Measurements from ENCODE around the gene TTC1.

Gene TTC1

DNA sequence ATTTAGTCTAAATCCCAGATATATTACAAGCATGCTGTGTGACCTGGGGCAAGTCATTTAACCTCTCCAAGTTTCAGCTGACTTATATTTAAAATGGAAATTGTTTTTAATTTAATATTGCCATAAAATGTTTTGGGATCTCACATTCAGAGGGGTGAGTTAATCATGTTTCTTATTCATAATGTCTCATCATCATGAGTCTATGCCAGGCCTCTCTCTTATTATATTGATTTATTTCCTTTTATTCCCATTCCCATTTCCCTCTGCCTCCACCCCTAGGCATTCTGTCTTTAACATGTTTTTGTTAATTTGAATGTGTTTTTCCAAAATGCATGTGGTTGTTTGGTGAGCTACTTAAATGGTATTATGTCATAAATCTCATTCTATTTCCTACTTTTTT lies 39.0 kb upstream of the TTC1 start:
- POLR2A ChIA-PET: no interaction called here
- TF ChIP-seq, protein P1, sequence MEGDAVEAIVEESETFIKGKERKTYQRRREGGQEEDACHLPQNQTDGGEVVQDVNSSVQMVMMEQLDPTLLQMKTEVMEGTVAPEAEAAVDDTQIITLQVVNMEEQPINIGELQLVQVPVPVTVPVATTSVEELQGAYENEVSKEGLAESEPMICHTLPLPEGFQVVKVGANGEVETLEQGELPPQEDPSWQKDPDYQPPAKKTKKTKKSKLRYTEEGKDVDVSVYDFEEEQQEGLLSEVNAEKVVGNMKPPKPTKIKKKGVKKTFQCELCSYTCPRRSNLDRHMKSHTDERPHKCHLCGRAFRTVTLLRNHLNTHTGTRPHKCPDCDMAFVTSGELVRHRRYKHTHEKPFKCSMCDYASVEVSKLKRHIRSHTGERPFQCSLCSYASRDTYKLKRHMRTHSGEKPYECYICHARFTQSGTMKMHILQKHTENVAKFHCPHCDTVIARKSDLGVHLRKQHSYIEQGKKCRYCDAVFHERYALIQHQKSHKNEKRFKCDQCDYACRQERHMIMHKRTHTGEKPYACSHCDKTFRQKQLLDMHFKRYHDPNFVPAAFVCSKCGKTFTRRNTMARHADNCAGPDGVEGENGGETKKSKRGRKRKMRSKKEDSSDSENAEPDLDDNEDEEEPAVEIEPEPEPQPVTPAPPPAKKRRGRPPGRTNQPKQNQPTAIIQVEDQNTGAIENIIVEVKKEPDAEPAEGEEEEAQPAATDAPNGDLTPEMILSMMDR (IDR thresholded peaks at IDR 0.05; ENCODE audit: insufficient read depth, low read length, missing control alignments): no peak
- H3K4me3 ChIP-seq (ENCODE audit: low read depth, low read length): no peak overlapping the region
- CTCF ChIA-PET: interaction anchor here (0.7 to 2.3 kb wide), 7 partner anchors 12 to 683 kb away, joined by 3 to 12 read pairs (median 3); no protein-coding TSS in a partner anchor
- no peak for DNase-seq (ENCODE audit: low read depth, low spot score)

DNA sequence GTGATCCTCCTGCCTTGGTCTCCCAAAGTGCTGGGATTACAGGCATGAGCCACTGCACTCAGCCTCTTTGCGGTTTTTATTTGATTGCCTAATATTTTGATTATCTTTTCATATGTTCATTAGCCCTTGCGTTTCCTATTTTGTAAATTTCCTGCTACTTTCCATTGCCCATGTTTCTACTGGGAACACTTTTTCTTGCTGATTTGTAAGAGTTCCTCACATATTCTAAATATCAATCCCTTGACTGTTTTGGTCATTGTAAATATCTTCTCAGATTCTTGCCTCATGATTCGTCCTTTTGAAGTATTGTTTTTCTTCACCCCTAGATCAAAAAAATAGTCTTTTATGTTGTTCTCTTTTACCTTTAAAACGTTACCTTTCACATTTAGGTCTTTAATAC lies 37.9 kb upstream of the TTC1 start:
- peak; percentile 61 for DNase-seq (ENCODE audit: low read depth, low spot score)
- TF ChIP-seq, protein P1 (IDR thresholded peaks at IDR 0.05; ENCODE audit: insufficient read depth, low read length, missing control alignments): no peak
- CTCF ChIA-PET: interaction anchor here (0.9 to 2.3 kb wide), 2 partner anchors 10 to 15 kb away, joined by 3 to 12 read pairs; no protein-coding TSS in a partner anchor
- H3K4me3 ChIP-seq (ENCODE audit: low read depth, low read length): no peak overlapping the region
- POLR2A ChIA-PET: no interaction called here

DNA sequence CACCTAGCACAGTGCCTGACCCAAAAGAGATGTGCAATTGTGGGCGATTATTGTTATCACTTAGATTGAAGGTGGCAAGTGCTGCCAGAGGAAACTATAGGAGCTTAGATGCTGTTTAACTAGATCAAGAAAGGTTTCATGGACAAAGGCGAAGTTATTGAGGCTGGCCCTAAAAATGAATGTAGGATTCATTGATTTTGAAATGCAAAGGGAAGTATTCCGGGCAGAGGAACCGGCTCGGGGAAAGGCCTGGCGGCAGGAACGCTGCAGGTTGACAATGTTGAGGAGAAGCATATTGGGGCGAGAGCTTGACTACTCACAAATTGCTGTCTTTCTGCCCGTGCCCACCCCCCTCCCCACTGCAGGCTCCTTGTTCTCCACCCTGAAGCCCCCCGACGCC lies 37.4 kb upstream of the TTC1 start:
- DNase-seq (ENCODE audit: low read depth, low spot score): no peak
- H3K4me3 ChIP-seq (ENCODE audit: low read depth, low read length): no peak overlapping the region
- TF ChIP-seq, protein P1 (IDR thresholded peaks at IDR 0.05; ENCODE audit: insufficient read depth, low read length, missing control alignments): no peak
- CTCF ChIA-PET: interaction anchor here (0.7 to 1.4 kb wide), 4 partner anchors 10 to 152 kb away, joined by 3 to 4 read pairs (median 4); no protein-coding TSS in a partner anchor
- POLR2A ChIA-PET: no interaction called here

DNA sequence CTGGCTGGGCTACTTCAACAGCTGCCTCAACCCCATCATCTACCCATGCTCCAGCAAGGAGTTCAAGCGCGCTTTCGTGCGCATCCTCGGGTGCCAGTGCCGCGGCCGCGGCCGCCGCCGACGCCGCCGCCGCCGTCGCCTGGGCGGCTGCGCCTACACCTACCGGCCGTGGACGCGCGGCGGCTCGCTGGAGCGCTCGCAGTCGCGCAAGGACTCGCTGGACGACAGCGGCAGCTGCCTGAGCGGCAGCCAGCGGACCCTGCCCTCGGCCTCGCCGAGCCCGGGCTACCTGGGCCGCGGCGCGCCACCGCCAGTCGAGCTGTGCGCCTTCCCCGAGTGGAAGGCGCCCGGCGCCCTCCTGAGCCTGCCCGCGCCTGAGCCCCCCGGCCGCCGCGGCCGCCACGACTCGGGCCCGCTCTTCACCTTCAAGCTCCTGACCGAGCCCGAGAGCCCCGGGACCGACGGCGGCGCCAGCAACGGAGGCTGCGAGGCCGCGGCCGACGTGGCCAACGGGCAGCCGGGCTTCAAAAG lies 36.9 kb upstream of the TTC1 start:
- ChIA-PET CTCF (interaction anchor here (0.7 to 1.4 kb wide), 4 partner anchors 9 to 152 kb away, joined by 3 to 4 read pairs (median 4); no protein-coding TSS in a partner anchor), POLR2A (no interaction called here)
- TF ChIP-seq, protein P1 (IDR thresholded peaks at IDR 0.05; ENCODE audit: insufficient read depth, low read length, missing control alignments): no peak
- H3K4me3 ChIP-seq (ENCODE audit: low read depth, low read length): peak overlapping the region; percentile 21; the same call in 1 of the 2 replicates
- no peak for DNase-seq (ENCODE audit: low read depth, low spot score)

DNA sequence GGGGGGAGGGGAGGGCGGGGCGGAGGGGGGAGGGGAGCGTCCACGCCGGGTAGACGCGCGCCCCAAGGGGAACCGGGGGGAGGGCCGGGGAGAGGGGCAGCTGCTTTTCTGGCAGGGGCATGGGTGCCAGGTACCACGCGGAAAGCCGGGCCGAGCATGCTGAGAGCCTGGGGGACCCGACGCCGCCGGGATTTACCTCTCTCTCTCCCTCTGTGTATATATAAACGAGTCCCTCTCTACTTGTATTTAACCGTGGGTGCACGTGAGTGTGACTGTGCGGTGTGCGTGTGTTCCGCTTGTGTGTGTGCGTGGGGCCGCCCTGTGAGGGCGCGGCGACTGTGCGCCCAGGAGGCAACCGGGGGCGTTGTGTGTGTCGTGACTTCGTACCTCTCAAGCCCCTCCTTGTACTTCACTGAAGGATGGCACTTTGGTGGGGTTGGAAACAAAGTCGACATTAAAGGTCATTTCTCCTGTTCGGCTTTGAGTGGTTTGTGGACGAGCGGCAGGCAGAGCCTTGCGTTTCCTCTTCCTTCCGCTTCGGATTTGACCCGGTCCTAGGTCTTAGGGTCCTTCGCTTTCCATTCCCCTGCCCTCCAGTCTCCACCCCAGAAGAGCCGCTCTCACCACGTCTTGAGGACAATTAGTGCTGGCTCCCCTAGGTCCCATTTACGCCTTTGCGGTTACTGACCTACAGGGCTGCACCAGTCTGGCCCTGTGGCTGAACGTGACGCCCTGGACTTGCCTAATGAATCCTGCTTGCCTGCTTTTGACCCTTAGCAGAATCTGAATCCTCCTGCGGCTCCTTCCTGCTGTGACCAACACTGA lies 36.2 kb upstream of the TTC1 start:
- DNase-seq (ENCODE audit: low read depth, low spot score): no peak
- no peak overlapping the region for H3K4me3 ChIP-seq (ENCODE audit: low read depth, low read length)
- POLR2A ChIA-PET: no interaction called here
- TF ChIP-seq, protein P1 (IDR thresholded peaks at IDR 0.05; ENCODE audit: insufficient read depth, low read length, missing control alignments): no peak
- CTCF ChIA-PET: interaction anchor here (1.0 to 1.4 kb wide), 4 partner anchors 8 to 372 kb away, joined by 3 to 4 read pairs (median 4); no protein-coding TSS in a partner anchor

DNA sequence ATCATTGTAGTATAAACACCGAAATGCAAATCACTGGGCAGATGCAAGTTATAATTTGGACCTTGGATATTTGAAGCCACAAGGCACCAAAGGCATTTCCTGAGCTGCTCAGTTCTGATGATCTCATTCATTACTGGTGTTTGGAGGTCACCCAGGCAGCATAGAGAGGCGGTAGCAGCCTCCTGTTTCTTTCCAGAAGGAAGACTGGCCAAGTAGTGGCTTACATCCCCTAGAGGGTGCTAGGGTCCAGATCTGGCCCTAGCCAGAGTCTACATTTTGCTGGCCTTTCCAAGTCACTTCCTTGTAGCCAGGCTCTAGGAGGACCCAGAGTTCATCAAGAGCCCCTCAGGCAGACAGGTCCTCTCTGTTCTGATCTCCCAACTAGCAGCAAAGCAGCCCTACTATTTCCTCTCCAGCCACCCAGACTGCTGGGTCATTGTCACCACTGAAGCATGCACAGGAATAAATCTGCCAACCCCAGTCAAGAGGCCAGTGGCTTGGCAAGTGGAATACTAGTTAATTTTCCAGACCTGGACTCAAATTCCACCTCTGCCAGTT lies 33.4 kb upstream of the TTC1 start:
- ChIA-PET CTCF (interaction anchor here (0.7 to 4.5 kb wide), 11 partner anchors 10 to 663 kb away, joined by 3 to 55 read pairs (median 3); no protein-coding TSS in a partner anchor), POLR2A (no interaction called here)
- no peak overlapping the region for H3K4me3 ChIP-seq (ENCODE audit: low read depth, low read length)
- peak; percentile 88 for DNase-seq (ENCODE audit: low read depth, low spot score)
- TF ChIP-seq, protein P1 (IDR thresholded peaks at IDR 0.05; ENCODE audit: insufficient read depth, low read length, missing control alignments): peak; percentile 76

All from AG04449 (cell line).